PC-3 (cell line): Measurements from ENCODE around the gene SMARCA5. TPM values are rescaled to one million over a fixed set of nuclear protein-coding genes. Genes with fewer than 3 reads are reported as not detected.

Source experiments
- ATAC-seq: fragments of 200-7000 bp; cut with Tn5 transposase; 2 replicates; pipeline ENCODE4 v1.9.1; 2020; ENCODE audit warnings: mild to moderate bottlenecking, moderate library complexity
- BruUV-seq: library from RNA; stranded (reverse); fragments of 400-500 nt; replicated peaks from 2 replicates; lab custom pipeline; 2021; lab: Mats Ljungman, UMichigan
- CTCF ChIA-PET: fragments of 300-600 bp; sonication (Branson Sonifier 250); formaldehyde crosslinking; loops from one replicate; lab custom pipeline; 2022; ENCODE audit warnings: antibody characterized with exemption; lab: Charles Lee
- POLR2A ChIA-PET: fragments of 300-600 bp; sonication (Branson Sonifier 250); formaldehyde crosslinking; loops from one replicate; lab custom pipeline; 2022; ENCODE audit warnings: antibody characterized with exemption; ENCODE audit not compliant: unreplicated experiment; lab: Charles Lee
- DNase-seq: peaks from one replicate; pipeline ENCODE4 v3.0.0-alpha.2; 2015
- H2AFZ ChIP-seq: fragments of 300-600 bp; sonication (generic); 2 replicates; pipeline ENCODE4 v1.6.0; 2016; ENCODE audit warnings: antibody characterized with exemption, low read length
- H3F3A ChIP-seq: fragments of 300-600 bp; sonication (generic); one replicate; pipeline ENCODE4 v1.6.0; 2017; ENCODE audit warnings: antibody characterized with exemption, low read length, control low read depth, mild to moderate bottlenecking; ENCODE audit not compliant: unreplicated experiment
- H3K27ac ChIP-seq: fragments of 300-600 bp; sonication (generic); 2 replicates; pipeline ENCODE4 v1.5.1; 2016; ENCODE audit warnings: mild to moderate bottlenecking, low read length
- H3K27me3 ChIP-seq: fragments of 300-600 bp; sonication (generic); 2 replicates; pipeline ENCODE4 v1.6.1; 2016; ENCODE audit warnings: low read length, mixed read lengths
- H3K36me3 ChIP-seq: fragments of 300-600 bp; sonication (generic); 2 replicates; pipeline ENCODE4 v1.6.1; 2016; ENCODE audit warnings: low read depth, mixed run types, low read length, mixed read lengths
- H3K4me1 ChIP-seq: fragments of 300-600 bp; sonication (generic); 2 replicates; pipeline ENCODE4 v1.5.1; 2016; ENCODE audit warnings: low read length; ENCODE audit not compliant: insufficient read depth
- H3K4me2 ChIP-seq: fragments of 300-600 bp; sonication (generic); 2 replicates; pipeline ENCODE4 v1.6.0; 2016; ENCODE audit warnings: low read length
- H3K4me3 ChIP-seq: fragments of 300-600 bp; sonication (generic); 2 replicates; pipeline ENCODE4 v1.5.1; 2016; ENCODE audit warnings: mild to moderate bottlenecking, low read length, mixed read lengths
- H3K79me2 ChIP-seq: fragments of 300-600 bp; sonication (generic); 2 replicates; pipeline ENCODE4 v1.6.1; 2017; ENCODE audit warnings: low read length, mixed read lengths
- H3K9ac ChIP-seq: fragments of 300-600 bp; sonication (generic); 2 replicates; pipeline ENCODE4 v1.6.0; 2016; ENCODE audit warnings: mild to moderate bottlenecking, low read length
- H3K9me2 ChIP-seq: fragments of 300-600 bp; sonication (generic); replicated peaks from 2 replicates; pipeline ENCODE4 v1.6.1; 2016; ENCODE audit warnings: mixed run types, low read length, mixed read lengths
- H3K9me3 ChIP-seq: fragments of 300-600 bp; sonication (generic); 2 replicates; pipeline ENCODE4 v1.6.1; 2016; ENCODE audit warnings: low read length, mixed read lengths
- H4K20me1 ChIP-seq: fragments of 300-600 bp; sonication (generic); 2 replicates; pipeline ENCODE4 v1.6.1; 2016; ENCODE audit warnings: low read length, mixed read lengths
- CTCF ChIP-seq: fragments of 300-600 bp; sonication (generic); conservative IDR thresholded peaks from 2 replicates; pipeline ENCODE4 v1.5.1; 2017; ENCODE audit warnings: antibody characterized with exemption, low read depth, mild to moderate bottlenecking, low read length
- EZH2 ChIP-seq: fragments of 300-600 bp; sonication (generic); IDR thresholded peaks from one replicate; pipeline ENCODE4 v1.6.1; 2017; ENCODE audit warnings: antibody characterized with exemption, mild to moderate bottlenecking, low read length; ENCODE audit not compliant: unreplicated experiment
- EZH2phosphoT487 ChIP-seq: fragments of 300-600 bp; sonication (generic); IDR thresholded peaks from 2 replicates; pipeline ENCODE4 v1.6.1; 2018; ENCODE audit warnings: mild to moderate bottlenecking, antibody characterized with exemption, low read length, borderline replicate concordance
- intact Hi-C: fragments of 100-400 bp; cut with micrococcal nuclease; formaldehyde crosslinking; loops from 2 replicates; pipeline ENCODE4 v1.9.0; 2023
- total RNA-seq: library from RNA; depleted of rRNA; stranded (reverse); fragments of >200 nt; gene quantifications from 2 replicates; pipeline ENCODE4 v1.2.3, GENCODE V29; 2014

Gene SMARCA5
- total RNA-seq, 1 experiment from 2014 or later: 31.6 TPM

GRCh38 chr4:143512978-143513313 lies 556 bp upstream of the SMARCA5 start:
- CTCF ChIA-PET: no interaction called here
- Histone ChIP-seq H3K4me2 (peak overlapping the region; percentile 87), H3K9me3 (no peaks in the 10 kb centered on the region), H3K27ac (no peak overlapping the region), H3K36me3 (peaks cover 8% of the 10 kb centered on the region; the same call in 1 of the 2 replicates), H2AFZ (peak overlapping the region; percentile 93), H3F3A (no peaks in the 10 kb centered on the region), H3K4me3 (peak overlapping the region; percentile 93), H3K4me1 (peaks cover 16% of the 10 kb centered on the region; the same call in 1 of the 2 replicates), H3K79me2 (peaks cover 45% of the 10 kb centered on the region), H3K27me3 (peaks cover 12% of the 10 kb centered on the region; the same call in 1 of the 2 replicates), H3K9me2 (no peaks in the 10 kb centered on the region), H3K9ac (peak overlapping the region; percentile 88), H4K20me1 (peaks cover 40% of the 10 kb centered on the region)
- TF ChIP-seq EZH2phosphoT487 (no peak), EZH2 (no peak), CTCF (no peak)
- POLR2A ChIA-PET: interaction anchor here (0.6 kb wide), 1 partner anchor 55 kb away, joined by 23 read pairs; no protein-coding TSS in a partner anchor
- DNase-seq: no peak
- intact Hi-C loops: no loop called here
- peak; percentile 9; the same call in 1 of the 2 replicates for ATAC-seq
- no TSS peak for BruUV-seq

- H3K27me3 ChIP-seq: peaks cover 4% of the 10 kb centered on the region; the same call in 1 of the 2 replicates
- no peaks in the 10 kb centered on the region for H3K9me2 ChIP-seq
- peak overlapping the region; percentile 88 for H3K9ac ChIP-seq
- H3F3A ChIP-seq: no peaks in the 10 kb centered on the region
- peaks cover 45% of the 10 kb centered on the region for H4K20me1 ChIP-seq
- H3K9me3 ChIP-seq: no peaks in the 10 kb centered on the region
- ATAC-seq: no peak
- ChIA-PET POLR2A (no interaction called here), CTCF (interaction anchor here (0.8 kb wide), 2 partner anchors 45 to 326 kb away, joined by 3 to 7 read pairs; no protein-coding TSS in a partner anchor)
- peak overlapping the region; percentile 87 for H3K4me2 ChIP-seq
- peak overlapping the region; percentile 93 for H3K4me3 ChIP-seq
- BruUV-seq: no TSS peak
- peaks cover 16% of the 10 kb centered on the region; the same call in 1 of the 2 replicates for H3K36me3 ChIP-seq
- DNase-seq: no peak
- intact Hi-C loops: no loop called here
- H2AFZ ChIP-seq: peak overlapping the region; percentile 93
- peaks cover 56% of the 10 kb centered on the region for H3K79me2 ChIP-seq
- peaks cover 16% of the 10 kb centered on the region; the same call in 1 of the 2 replicates for H3K4me1 ChIP-seq
- TF ChIP-seq EZH2phosphoT487: no peak
- TF ChIP-seq EZH2: no peak
- peak overlapping the region; percentile 71 for H3K27ac ChIP-seq
Observed at GRCh38 chr4:143514169-143514495, 630 bp downstream of the SMARCA5 start.

GRCh38 chr4:143514497-143514896 lies 995 bp downstream of the SMARCA5 start:
- peak; percentile 33 for DNase-seq
- H3K36me3 ChIP-seq: peaks cover 19% of the 10 kb centered on the region; the same call in 1 of the 2 replicates
- H3F3A ChIP-seq: no peaks in the 10 kb centered on the region
- H2AFZ ChIP-seq: peak overlapping the region; percentile 93
- H3K4me3 ChIP-seq: peak overlapping the region; percentile 93
- no peak overlapping the region for H3K27ac ChIP-seq
- intact Hi-C loops: no loop called here
- CTCF ChIA-PET: interaction anchor here (0.8 kb wide), 2 partner anchors 44 to 326 kb away, joined by 3 to 7 read pairs; no protein-coding TSS in a partner anchor
- peak overlapping the region; percentile 88 for H3K9ac ChIP-seq
- no peaks in the 10 kb centered on the region for H3K9me3 ChIP-seq
- BruUV-seq: no TSS peak
- POLR2A ChIA-PET: no interaction called here
- peaks cover 16% of the 10 kb centered on the region; the same call in 1 of the 2 replicates for H3K4me1 ChIP-seq
- H3K4me2 ChIP-seq: peak overlapping the region; percentile 87
- no peak for TF ChIP-seq CTCF
- no peak for TF ChIP-seq EZH2phosphoT487
- TF ChIP-seq EZH2: no peak
- H3K79me2 ChIP-seq: peaks cover 59% of the 10 kb centered on the region
- no peaks in the 10 kb centered on the region for H3K9me2 ChIP-seq
- peak; percentile 18 for ATAC-seq
- peaks cover 4% of the 10 kb centered on the region; the same call in 1 of the 2 replicates for H3K27me3 ChIP-seq
- peaks cover 45% of the 10 kb centered on the region for H4K20me1 ChIP-seq
